ENCODE data around the gene PVALEF. TPM values are rescaled to one million over a fixed set of nuclear protein-coding genes. Genes with fewer than 3 reads are reported as not detected.

The PVALEF gene
- total RNA-seq, 1 experiment from 2014 or later = not detected

DNA sequence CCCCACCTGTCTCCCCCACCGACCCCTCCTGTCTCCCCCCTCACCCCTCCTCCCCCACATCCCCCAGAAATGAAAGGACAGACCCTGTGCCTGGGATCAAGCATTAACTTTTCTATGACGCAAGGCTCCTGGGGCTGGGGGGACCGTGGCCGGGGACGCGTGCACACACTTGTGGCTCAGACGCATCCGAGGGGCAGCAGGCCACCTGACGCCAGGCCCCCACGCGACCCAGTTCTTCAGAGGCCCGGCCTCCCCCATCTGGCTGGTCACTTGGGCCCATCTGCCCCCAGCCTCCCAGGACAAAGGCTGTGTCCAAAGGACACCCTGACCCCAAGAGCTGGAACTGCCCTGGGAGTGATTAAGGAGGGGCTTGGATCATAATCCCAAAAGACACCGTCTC, 14.0 kb upstream of the PVALEF start:
- no peaks in the 10 kb centered on the region for H3K9me3 ChIP-seq (ENCODE audit: control insufficient read depth, low read depth, low read length)
- H4K20me1 ChIP-seq (ENCODE audit: control insufficient read depth, insufficient read depth, insufficient read length) = no peaks in the 10 kb centered on the region
- Mint-ChIP-seq H3K4me1 (no peaks in the 10 kb centered on the region), H3K27me3 (ENCODE audit: low read depth) (peaks cover 2% of the 10 kb centered on the region), H3K27ac (peak overlapping the region in 2 of 3 experiments; percentile 38 to 93; a peak in 3 of 7 replicates), H3K9me3 (no peaks in the 10 kb centered on the region; a peak in 1 of 5 replicates), H3K4me3 (no peak overlapping the region), H3K36me3 (ENCODE audit: insufficient read depth in 1 of 3, low read depth in 3 of 3) (no peaks in the 10 kb centered on the region)
- H3K27ac ChIP-seq (ENCODE audit: insufficient read length, low read depth, low read length) = no peak overlapping the region
- H3K56ac ChIP-seq (ENCODE audit: insufficient read length, low read depth, low read length) = no peak overlapping the region
- no CpG with 5 or more reads among the region's 13 CpGs for WGBS (ENCODE audit: extremely low coverage, insufficient read length, low lambda C conversion rate)
- no peaks in the 10 kb centered on the region for H3K79me1 ChIP-seq (ENCODE audit: insufficient read depth, low read depth, low read length, poor library complexity, severe bottlenecking)
- H3K4ac ChIP-seq (ENCODE audit: low read depth, low read length) = no peak overlapping the region
- H3K23me2 ChIP-seq (ENCODE audit: insufficient read length, low read depth, low read length, poor library complexity, severe bottlenecking) = no peaks in the 10 kb centered on the region
- H3K27me3 ChIP-seq (ENCODE audit: insufficient read depth, low read length) = no peaks in the 10 kb centered on the region
- no peaks in the 10 kb centered on the region for H3K79me2 ChIP-seq (ENCODE audit: insufficient read depth, low read length)
- no peak overlapping the region for H3K9ac ChIP-seq (ENCODE audit: extremely low read depth, insufficient read length, low read length)
- H4K5ac ChIP-seq (ENCODE audit: insufficient read length, low read depth, low read length) = no peak overlapping the region
- H2AFZ ChIP-seq (ENCODE audit: low read length) = no peak overlapping the region
- no peak overlapping the region for H3K4me2 ChIP-seq (ENCODE audit: insufficient read depth, insufficient read length, low read length)
- no peak overlapping the region for H4K91ac ChIP-seq (ENCODE audit: insufficient read length, low read depth, low read length)
- H3K23ac ChIP-seq (ENCODE audit: insufficient read length, low read depth, low read length) = no peak overlapping the region
- H2BK15ac ChIP-seq (ENCODE audit: low read depth, low read length) = no peak overlapping the region
- no peak overlapping the region for H2BK12ac ChIP-seq (ENCODE audit: insufficient read length, low read depth, low read length)
- TF ChIP-seq, protein P1, sequence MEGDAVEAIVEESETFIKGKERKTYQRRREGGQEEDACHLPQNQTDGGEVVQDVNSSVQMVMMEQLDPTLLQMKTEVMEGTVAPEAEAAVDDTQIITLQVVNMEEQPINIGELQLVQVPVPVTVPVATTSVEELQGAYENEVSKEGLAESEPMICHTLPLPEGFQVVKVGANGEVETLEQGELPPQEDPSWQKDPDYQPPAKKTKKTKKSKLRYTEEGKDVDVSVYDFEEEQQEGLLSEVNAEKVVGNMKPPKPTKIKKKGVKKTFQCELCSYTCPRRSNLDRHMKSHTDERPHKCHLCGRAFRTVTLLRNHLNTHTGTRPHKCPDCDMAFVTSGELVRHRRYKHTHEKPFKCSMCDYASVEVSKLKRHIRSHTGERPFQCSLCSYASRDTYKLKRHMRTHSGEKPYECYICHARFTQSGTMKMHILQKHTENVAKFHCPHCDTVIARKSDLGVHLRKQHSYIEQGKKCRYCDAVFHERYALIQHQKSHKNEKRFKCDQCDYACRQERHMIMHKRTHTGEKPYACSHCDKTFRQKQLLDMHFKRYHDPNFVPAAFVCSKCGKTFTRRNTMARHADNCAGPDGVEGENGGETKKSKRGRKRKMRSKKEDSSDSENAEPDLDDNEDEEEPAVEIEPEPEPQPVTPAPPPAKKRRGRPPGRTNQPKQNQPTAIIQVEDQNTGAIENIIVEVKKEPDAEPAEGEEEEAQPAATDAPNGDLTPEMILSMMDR (conservative IDR thresholded peaks at IDR 0.05) = no peak
- no peak overlapping the region for H3K18ac ChIP-seq (ENCODE audit: insufficient read length, low read depth, low read length)
- H3K14ac ChIP-seq (ENCODE audit: insufficient read depth, low read length) = no peak overlapping the region
- H2BK5ac ChIP-seq (ENCODE audit: insufficient read length, low read length) = no peak overlapping the region
- no peak overlapping the region for H2BK20ac ChIP-seq (ENCODE audit: low read depth, low read length, poor library complexity, severe bottlenecking)
- H3T11ph ChIP-seq (ENCODE audit: low read length) = no peak overlapping the region
- H3K4me1 ChIP-seq (ENCODE audit: insufficient read depth, low read length) = no peaks in the 10 kb centered on the region
- H4K8ac ChIP-seq (replicated peaks; ENCODE audit: insufficient read length, low read depth, low read length) = no peak overlapping the region
- no peak overlapping the region for H2AK5ac ChIP-seq (ENCODE audit: insufficient read length, low read length)
- DNase-seq = no peak
- no peak overlapping the region for H2BK120ac ChIP-seq (ENCODE audit: low read depth, low read length, poor library complexity, severe bottlenecking)

All from H9 (cell line).